OCI-LY1 (cell line): ENCODE data around the gene CLPTM1L.

Source experiments
- H2AFZ ChIP-seq: fragments of 200-600 bp; sonication (generic), shearing (Covaris generic); 2 replicates; pipeline ENCODE4 v1.6.0; 2014; ENCODE audit warnings: antibody characterized with exemption, mild to moderate bottlenecking, low read length
- H3F3A ChIP-seq: fragments of 200-600 bp; sonication (generic), shearing (Covaris generic); 2 replicates; pipeline ENCODE4 v1.6.0; 2014; ENCODE audit warnings: mild to moderate bottlenecking, antibody characterized with exemption, low read length, moderate library complexity; ENCODE audit not compliant: insufficient read depth
- H3K27ac ChIP-seq: fragments of 200-600 bp; sonication (generic); 2 replicates; pipeline ENCODE4 v1.5.1; 2014; ENCODE audit warnings: low read length, mixed run types, mild to moderate bottlenecking, low read depth; ENCODE audit not compliant: poor library complexity, severe bottlenecking
- H3K27me3 ChIP-seq: fragments of 200-600 bp; sonication (generic); 2 replicates; pipeline ENCODE4 v1.6.0; 2014; ENCODE audit warnings: antibody characterized with exemption, mild to moderate bottlenecking, low read length, moderate library complexity; ENCODE audit not compliant: insufficient read depth
- H3K36me3 ChIP-seq: fragments of 200-600 bp; sonication (generic); 2 replicates; pipeline ENCODE4 v1.6.1; 2014; ENCODE audit warnings: mild to moderate bottlenecking, antibody characterized with exemption, low read length, moderate library complexity, mixed read lengths; ENCODE audit not compliant: insufficient read depth
- H3K4me1 ChIP-seq: fragments of 200-600 bp; sonication (generic); 2 replicates; pipeline ENCODE4 v1.5.1; 2014; ENCODE audit warnings: mild to moderate bottlenecking, low read length, moderate library complexity; ENCODE audit not compliant: insufficient read depth, severe bottlenecking
- H3K4me2 ChIP-seq: fragments of 200-600 bp; sonication (generic), shearing (Covaris generic); 2 replicates; pipeline ENCODE4 v1.6.1; 2014; ENCODE audit warnings: low read length
- H3K4me3 ChIP-seq: fragments of 200-600 bp; sonication (generic); 2 replicates; pipeline ENCODE4 v1.5.1; 2014; ENCODE audit warnings: low read length, low read depth, mild to moderate bottlenecking, mixed read lengths; ENCODE audit not compliant: poor library complexity, severe bottlenecking
- H3K79me2 ChIP-seq: fragments of 200-600 bp; shearing (Covaris generic); 2 replicates; pipeline ENCODE4 v1.6.1; 2016; ENCODE audit warnings: mixed run types, low read length, mixed read lengths; ENCODE audit not compliant: insufficient read depth
- H3K9ac ChIP-seq: fragments of 200-600 bp; sonication (generic), shearing (Covaris generic); 2 replicates; pipeline ENCODE4 v1.6.1; 2014; ENCODE audit warnings: mild to moderate bottlenecking, low read length, mixed read lengths
- H3K9me2 ChIP-seq: fragments of 200-600 bp; sonication (generic), shearing (Covaris generic); 2 replicates; pipeline ENCODE4 v1.6.1; 2014; ENCODE audit warnings: low read depth, mild to moderate bottlenecking, low read length, mixed read lengths
- H3K9me3 ChIP-seq: fragments of 200-600 bp; shearing (Covaris generic); 2 replicates; pipeline ENCODE4 v1.6.1; 2014; ENCODE audit warnings: low read length, mixed read lengths
- H4K20me1 ChIP-seq: fragments of 200-600 bp; sonication (generic), shearing (Covaris generic); 2 replicates; pipeline ENCODE4 v1.6.0; 2016; ENCODE audit warnings: mild to moderate bottlenecking, low read length; ENCODE audit not compliant: insufficient read depth
- EZH2 ChIP-seq: fragments of 200-600 bp; sonication (generic), shearing (Covaris generic); IDR thresholded peaks from 2 replicates; pipeline ENCODE4 v1.8.0; 2017; ENCODE audit warnings: borderline replicate concordance, mixed run types, mild to moderate bottlenecking, antibody characterized with exemption, low read length, moderate library complexity, mixed read lengths
- TF ChIP-seq, protein P1 (sequence below): fragments of 200-600 bp; sonication (generic), shearing (Covaris generic); IDR thresholded peaks from 2 replicates; pipeline ENCODE4 v1.5.1; 2017; ENCODE audit warnings: mild to moderate bottlenecking, antibody characterized with exemption, low read length, moderate library complexity, mixed read lengths

The CLPTM1L gene

DNA sequence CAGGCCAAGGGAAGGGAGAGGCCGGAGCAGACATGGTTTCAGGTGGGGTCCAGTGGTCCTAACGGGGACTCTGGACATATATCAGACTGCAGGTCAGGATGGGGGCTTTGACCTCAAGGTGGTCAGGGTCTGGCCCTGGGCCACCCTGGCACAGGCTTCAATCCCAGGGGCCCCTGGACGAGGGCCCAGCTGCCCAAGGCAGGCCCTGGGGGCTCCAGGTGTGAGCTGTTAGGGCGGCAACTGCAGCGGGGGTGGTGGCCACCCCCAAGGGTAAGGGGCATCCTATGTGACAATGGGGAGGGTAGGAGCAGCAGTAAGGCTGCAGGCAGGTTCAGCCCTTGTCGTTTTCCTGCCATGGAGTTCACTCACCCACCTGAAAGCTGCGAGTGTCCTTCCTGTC lies 45.4 kb upstream of the CLPTM1L start:
- H3K79me2 ChIP-seq, result no peaks in the 10 kb centered on the region
- H3K4me1 ChIP-seq, result peaks cover 10% of the 10 kb centered on the region
- H3K4me3 ChIP-seq, result no peak overlapping the region
- H3K27me3 ChIP-seq, result peaks cover 3% of the 10 kb centered on the region; the same call in 1 of the 2 replicates
- TF ChIP-seq, protein P1, sequence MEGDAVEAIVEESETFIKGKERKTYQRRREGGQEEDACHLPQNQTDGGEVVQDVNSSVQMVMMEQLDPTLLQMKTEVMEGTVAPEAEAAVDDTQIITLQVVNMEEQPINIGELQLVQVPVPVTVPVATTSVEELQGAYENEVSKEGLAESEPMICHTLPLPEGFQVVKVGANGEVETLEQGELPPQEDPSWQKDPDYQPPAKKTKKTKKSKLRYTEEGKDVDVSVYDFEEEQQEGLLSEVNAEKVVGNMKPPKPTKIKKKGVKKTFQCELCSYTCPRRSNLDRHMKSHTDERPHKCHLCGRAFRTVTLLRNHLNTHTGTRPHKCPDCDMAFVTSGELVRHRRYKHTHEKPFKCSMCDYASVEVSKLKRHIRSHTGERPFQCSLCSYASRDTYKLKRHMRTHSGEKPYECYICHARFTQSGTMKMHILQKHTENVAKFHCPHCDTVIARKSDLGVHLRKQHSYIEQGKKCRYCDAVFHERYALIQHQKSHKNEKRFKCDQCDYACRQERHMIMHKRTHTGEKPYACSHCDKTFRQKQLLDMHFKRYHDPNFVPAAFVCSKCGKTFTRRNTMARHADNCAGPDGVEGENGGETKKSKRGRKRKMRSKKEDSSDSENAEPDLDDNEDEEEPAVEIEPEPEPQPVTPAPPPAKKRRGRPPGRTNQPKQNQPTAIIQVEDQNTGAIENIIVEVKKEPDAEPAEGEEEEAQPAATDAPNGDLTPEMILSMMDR, result no peak
- TF ChIP-seq EZH2, result no peak
- H3K9me2 ChIP-seq, result no peaks in the 10 kb centered on the region
- H3K9ac ChIP-seq, result no peak overlapping the region
- no peak overlapping the region for H2AFZ ChIP-seq
- no peaks in the 10 kb centered on the region for H3F3A ChIP-seq
- no peak overlapping the region for H3K4me2 ChIP-seq
- H3K27ac ChIP-seq, result no peak overlapping the region
- H3K36me3 ChIP-seq, result no peaks in the 10 kb centered on the region
- H4K20me1 ChIP-seq, result no peaks in the 10 kb centered on the region
- H3K9me3 ChIP-seq, result no peaks in the 10 kb centered on the region

DNA sequence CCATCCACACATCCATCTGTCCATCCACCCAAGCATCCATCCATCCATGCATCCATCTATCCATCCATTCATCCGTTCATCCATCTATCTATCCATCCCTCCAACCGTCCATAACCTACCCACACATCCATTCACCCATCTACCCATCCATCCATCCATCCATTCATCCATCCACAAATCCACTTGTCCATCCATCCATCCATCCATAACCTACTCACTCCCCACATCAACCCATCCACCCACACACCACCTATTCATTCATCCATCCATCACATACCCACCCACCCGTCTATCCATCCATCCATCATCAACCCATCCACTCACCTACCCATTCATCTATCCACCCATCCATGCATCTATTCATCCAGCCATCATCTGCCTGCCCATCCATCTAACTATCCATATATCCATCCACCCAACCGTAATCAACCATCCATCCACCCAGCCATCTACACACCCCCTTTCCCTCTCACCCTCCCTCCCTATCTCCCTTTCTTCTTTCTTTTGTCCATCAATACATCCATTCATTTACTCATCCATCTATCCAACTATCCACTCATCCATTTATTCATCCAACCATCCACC lies 43.6 kb upstream of the CLPTM1L start:
- Histone ChIP-seq H2AFZ (no peak overlapping the region), H3K9me3 (no peaks in the 10 kb centered on the region), H3K27me3 (peaks cover 3% of the 10 kb centered on the region; the same call in 1 of the 2 replicates), H3K9ac (no peak overlapping the region), H3K4me3 (no peak overlapping the region), H3K27ac (no peak overlapping the region), H3K9me2 (no peaks in the 10 kb centered on the region), H3K79me2 (no peaks in the 10 kb centered on the region), H3K4me2 (no peak overlapping the region), H3F3A (no peaks in the 10 kb centered on the region), H4K20me1 (no peaks in the 10 kb centered on the region), H3K4me1 (peaks cover 11% of the 10 kb centered on the region), H3K36me3 (no peaks in the 10 kb centered on the region)
- TF ChIP-seq, protein P1, result no peak
- TF ChIP-seq EZH2, result no peak

DNA sequence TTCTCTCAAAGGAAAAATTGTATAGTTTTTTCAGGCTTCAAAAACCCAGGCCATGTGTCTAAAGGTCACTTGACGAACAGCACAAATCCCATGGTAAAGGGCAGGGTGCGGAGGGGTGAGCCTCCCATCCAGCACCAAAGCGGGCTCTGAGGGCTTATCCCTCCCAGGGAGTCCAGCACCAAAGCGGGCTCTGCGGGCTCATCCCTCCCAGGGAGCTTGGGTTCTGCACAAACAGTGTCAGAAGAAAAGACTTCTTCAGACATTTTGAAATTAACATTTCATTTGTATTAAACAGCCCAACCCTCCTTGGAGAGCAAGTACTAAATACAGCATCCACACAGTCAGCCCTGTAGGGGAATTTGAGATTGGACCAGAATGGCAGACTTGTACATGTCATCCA lies 43.0 kb upstream of the CLPTM1L start:
- no peak overlapping the region for H3K4me2 ChIP-seq
- H3K9ac ChIP-seq, result no peak overlapping the region
- peaks cover 3% of the 10 kb centered on the region; the same call in 1 of the 2 replicates for H3K27me3 ChIP-seq
- H3K27ac ChIP-seq, result no peak overlapping the region
- H3K36me3 ChIP-seq, result no peaks in the 10 kb centered on the region
- H3K9me2 ChIP-seq, result no peaks in the 10 kb centered on the region
- H3K4me3 ChIP-seq, result no peak overlapping the region
- peaks cover 11% of the 10 kb centered on the region for H3K4me1 ChIP-seq
- H3F3A ChIP-seq, result no peaks in the 10 kb centered on the region
- H3K79me2 ChIP-seq, result no peaks in the 10 kb centered on the region
- H2AFZ ChIP-seq, result no peak overlapping the region
- TF ChIP-seq, protein P1, result no peak
- TF ChIP-seq EZH2, result no peak
- H3K9me3 ChIP-seq, result no peaks in the 10 kb centered on the region
- H4K20me1 ChIP-seq, result no peaks in the 10 kb centered on the region
